NB4 (cell line): Measurements from ENCODE around the gene SF3A1.

Source experiments
- DNase-seq: peaks from one replicate; pipeline ENCODE4 v3.0.0; 2010; ENCODE audit warnings: low read depth
- H3K4me3 ChIP-seq: one replicate; pipeline ENCODE4 v1.5.1; 2011; ENCODE audit warnings: mild to moderate bottlenecking, low read depth, low read length, moderate library complexity
- MYC ChIP-seq: IDR thresholded peaks from 2 replicates; pipeline ENCODE4 v1.6.1; 2011; ENCODE audit warnings: low read depth, low read length
- POLR2A ChIP-seq: IDR thresholded peaks from 2 replicates; pipeline ENCODE4 v1.6.1; 2011; ENCODE audit warnings: mild to moderate bottlenecking; ENCODE audit not compliant: insufficient read length; ENCODE audit errors: extremely low read depth
- TF ChIP-seq, protein P1 (sequence below): IDR thresholded peaks from one replicate; pipeline ENCODE4 v1.5.1; 2012; ENCODE audit warnings: low read depth, low read length
- TF ChIP-seq, protein P2 (sequence below): IDR thresholded peaks from 2 replicates; pipeline ENCODE4 v1.6.1; 2011; ENCODE audit warnings: low read depth, low read length

Gene SF3A1

DNA sequence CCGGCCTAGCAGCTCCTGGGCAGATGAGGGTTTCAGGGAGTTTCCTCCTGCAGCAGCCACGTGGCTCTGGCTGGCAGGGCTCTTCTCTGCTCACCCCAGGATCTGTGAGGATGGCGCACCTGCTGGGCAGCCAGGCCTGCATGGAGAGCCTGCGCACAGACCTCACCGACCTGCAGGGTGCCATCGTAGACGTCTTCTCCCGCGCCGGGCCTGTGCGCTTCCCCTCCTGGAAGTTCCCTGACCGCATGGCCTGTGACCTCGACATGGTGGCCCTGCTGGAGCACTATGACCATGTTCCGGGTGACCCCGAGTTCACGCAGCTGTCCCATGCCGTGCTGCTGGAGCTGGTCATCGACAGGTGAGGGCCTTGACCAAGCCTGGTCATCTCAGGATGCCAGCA is 9.2 kb upstream of the SF3A1 start:
- H3K4me3 ChIP-seq, result no peak overlapping the region
- TF ChIP-seq MYC (no peak), POLR2A (no peak)
- TF ChIP-seq, protein P1, sequence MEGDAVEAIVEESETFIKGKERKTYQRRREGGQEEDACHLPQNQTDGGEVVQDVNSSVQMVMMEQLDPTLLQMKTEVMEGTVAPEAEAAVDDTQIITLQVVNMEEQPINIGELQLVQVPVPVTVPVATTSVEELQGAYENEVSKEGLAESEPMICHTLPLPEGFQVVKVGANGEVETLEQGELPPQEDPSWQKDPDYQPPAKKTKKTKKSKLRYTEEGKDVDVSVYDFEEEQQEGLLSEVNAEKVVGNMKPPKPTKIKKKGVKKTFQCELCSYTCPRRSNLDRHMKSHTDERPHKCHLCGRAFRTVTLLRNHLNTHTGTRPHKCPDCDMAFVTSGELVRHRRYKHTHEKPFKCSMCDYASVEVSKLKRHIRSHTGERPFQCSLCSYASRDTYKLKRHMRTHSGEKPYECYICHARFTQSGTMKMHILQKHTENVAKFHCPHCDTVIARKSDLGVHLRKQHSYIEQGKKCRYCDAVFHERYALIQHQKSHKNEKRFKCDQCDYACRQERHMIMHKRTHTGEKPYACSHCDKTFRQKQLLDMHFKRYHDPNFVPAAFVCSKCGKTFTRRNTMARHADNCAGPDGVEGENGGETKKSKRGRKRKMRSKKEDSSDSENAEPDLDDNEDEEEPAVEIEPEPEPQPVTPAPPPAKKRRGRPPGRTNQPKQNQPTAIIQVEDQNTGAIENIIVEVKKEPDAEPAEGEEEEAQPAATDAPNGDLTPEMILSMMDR, result no peak
- TF ChIP-seq, protein P2, sequence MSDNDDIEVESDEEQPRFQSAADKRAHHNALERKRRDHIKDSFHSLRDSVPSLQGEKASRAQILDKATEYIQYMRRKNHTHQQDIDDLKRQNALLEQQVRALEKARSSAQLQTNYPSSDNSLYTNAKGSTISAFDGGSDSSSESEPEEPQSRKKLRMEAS, result no peak
- DNase-seq, result no peak

DNA sequence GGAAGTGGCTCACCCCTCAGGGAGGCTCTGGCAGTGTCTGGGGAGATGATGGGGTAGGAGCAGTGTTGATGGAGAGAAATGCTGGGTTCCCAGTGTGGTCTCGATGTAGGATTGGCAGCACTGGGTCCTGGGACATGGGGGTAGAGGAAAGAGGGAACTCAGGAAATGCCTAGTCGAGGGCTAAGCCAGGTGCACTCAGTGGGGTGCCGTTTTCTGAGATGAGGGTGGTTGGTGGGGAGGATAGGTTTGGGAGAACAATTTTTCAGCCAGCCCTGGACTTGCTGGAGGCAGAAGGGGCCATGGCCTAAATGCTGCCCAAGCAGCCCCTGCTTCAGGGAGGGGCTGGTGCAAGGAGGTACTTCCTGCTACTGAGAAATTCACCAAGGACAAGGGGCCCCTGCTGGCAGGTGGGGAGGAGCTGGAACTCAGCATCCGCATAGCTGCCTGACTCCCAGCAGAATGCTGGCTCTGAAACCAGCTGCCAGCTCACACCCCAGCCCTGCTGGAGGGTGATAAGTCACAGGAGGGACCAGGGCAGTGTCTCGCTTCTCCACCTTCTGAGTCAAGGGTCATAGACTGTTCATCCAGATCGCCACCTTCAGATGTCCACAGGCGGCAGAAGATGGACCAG is 6.1 kb upstream of the SF3A1 start:
- TF ChIP-seq, protein P1, result no peak
- TF ChIP-seq, protein P2, result no peak
- TF ChIP-seq POLR2A (no peak), MYC (no peak)

DNA sequence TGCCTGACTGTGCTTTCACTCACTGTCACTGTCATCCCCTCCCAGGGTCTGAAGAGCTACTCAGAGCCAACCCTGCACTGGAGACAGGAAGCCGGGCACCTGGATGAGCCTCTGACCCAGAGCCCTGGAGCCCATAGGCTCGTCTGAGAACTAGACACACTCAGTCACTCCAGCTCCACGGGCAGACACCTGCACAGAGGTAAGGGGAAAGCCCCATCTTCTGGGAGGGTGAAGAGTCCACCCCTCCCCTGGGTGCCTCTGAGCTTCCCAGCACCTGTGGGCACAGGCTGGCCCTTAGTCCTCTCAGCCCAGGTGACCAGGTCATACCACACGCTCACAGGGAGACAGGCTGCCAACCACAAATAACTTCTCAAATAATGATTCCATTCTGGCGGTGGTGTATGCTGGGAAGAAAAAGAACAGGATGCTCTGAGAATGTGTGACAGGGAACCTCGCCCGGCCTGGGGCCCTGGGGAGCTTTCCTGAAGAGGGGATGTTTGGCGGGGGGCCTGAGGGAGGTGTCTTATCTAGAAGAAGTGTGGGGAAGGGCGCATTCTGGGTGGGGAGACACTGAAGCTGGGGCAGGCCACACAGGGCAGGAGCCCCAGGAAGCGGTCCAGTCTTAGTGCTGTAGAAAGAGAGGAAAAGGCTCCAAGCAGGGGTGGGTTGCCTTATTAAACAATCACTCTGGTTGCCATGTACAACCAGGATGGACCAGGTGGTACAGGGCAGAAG is 5.4 kb upstream of the SF3A1 start:
- TF ChIP-seq POLR2A (no peak), MYC (no peak)
- TF ChIP-seq, protein P2, result no peak
- TF ChIP-seq, protein P1, result no peak
- no peak overlapping the region for H3K4me3 ChIP-seq
- DNase-seq, result no peak

More for the DNA sequence above, 6.1 kb upstream of the SF3A1 start:
- H3K4me3 ChIP-seq, result no peak overlapping the region
- DNase-seq, result no peak

DNA sequence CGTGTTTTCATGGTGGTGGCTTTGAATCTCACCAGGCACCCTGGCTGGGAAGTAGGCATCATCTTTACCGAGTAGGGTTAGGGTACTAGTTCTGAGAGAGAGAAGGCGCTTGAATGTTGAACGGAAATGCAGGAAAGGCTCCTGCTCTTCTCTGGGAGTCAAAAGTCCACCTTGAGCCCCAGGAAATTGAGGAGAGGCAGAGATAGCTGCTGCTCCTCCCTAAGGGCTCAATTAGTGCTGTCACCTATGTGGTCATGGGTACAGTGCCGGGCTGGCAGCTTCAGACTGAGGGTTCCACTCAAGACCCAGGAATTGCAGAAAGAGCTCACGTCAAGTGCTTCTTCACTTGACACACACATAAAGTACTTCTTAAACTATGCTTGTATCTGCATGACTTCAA is 1.8 kb upstream of the SF3A1 start:
- TF ChIP-seq MYC (no peak), POLR2A (no peak)
- TF ChIP-seq, protein P1, result no peak
- TF ChIP-seq, protein P2, result no peak
- DNase-seq, result no peak
- H3K4me3 ChIP-seq, result no peak overlapping the region

DNA sequence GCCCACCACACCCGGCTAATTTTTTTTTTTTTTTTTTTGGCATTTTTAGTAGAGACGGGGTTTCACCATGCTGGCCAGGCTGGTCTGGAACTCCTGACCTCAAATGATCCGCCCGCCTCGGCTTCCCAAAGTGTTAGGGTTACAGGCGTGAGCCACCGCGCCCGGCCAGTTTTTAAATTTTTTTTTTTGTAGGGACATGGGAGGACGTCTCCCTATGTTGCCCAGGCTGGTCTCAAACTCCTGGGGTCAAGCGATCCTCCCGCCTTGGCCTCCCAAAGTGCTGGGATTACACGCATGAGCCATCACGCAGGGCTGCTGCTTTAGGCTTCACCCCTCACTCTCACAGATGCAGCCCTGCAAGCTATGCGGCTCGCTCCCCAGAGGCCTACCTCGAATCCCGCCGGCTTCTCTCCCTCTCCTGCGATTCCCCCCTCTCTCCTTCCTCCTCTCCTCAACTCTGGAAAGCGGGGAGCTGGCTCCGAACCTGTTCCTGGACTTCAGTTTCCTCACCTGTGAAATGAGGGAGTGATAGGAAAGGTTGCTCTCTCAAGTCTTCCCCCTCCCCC is 1.0 kb upstream of the SF3A1 start:
- TF ChIP-seq, protein P1, result no peak
- TF ChIP-seq MYC (no peak), POLR2A (no peak)
- TF ChIP-seq, protein P2, result no peak
- H3K4me3 ChIP-seq, result no peak overlapping the region
- no peak for DNase-seq
